ENCODE results near the gene YY1.

DNA sequence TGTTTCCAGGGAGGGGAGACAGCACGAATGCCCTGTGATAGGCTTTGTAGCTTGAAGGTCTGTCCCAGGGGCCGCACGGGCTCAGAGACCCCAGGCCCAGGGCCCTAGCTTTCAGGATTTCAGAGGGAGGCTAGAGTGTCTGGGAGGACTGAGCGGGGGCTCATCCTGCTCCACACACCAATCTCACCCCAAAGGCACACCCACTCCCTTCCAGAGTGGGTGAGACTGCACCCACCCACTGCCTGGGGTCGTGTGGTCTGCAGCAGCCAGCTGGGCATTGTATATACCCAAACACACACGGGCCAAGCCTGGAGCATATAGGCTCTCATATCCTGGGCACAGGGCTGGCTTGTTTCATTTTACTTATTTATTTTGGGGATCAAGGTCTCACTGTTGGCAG, 78.4 kb downstream of the YY1 start:
- TF ChIP-seq, protein P1, sequence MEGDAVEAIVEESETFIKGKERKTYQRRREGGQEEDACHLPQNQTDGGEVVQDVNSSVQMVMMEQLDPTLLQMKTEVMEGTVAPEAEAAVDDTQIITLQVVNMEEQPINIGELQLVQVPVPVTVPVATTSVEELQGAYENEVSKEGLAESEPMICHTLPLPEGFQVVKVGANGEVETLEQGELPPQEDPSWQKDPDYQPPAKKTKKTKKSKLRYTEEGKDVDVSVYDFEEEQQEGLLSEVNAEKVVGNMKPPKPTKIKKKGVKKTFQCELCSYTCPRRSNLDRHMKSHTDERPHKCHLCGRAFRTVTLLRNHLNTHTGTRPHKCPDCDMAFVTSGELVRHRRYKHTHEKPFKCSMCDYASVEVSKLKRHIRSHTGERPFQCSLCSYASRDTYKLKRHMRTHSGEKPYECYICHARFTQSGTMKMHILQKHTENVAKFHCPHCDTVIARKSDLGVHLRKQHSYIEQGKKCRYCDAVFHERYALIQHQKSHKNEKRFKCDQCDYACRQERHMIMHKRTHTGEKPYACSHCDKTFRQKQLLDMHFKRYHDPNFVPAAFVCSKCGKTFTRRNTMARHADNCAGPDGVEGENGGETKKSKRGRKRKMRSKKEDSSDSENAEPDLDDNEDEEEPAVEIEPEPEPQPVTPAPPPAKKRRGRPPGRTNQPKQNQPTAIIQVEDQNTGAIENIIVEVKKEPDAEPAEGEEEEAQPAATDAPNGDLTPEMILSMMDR (IDR thresholded peaks at IDR 0.05 in 8 of 11, conservative IDR thresholded peaks at IDR 0.05 in 3 of 11), result no peak
- no peak for TF ChIP-seq POLR2AphosphoS5 (IDR thresholded peaks at IDR 0.05)
- TF ChIP-seq POLR2A (IDR thresholded peaks at IDR 0.05), result no peak
